ENCODE measurements around the gene DHRS1.

Gene DHRS1

GRCh38 chr14:24271834-24272263 lies 27.7 kb downstream of the DHRS1 start:
- Histone ChIP-seq H3K36me3 (ENCODE audit: control insufficient read depth in 2 of 2, insufficient read depth in 1 of 2, low read length in 2 of 2) (peaks cover 0 to 24% of the 10 kb centered on the region in 2 experiments; a peak in 1 of 3 replicates), H3K4me1 (ENCODE audit: control insufficient read depth, insufficient read depth, low read length) (peaks cover 3% of the 10 kb centered on the region; the same call in 1 of the 2 replicates), H3K27ac (ENCODE audit: extremely low read depth, low read depth, low read length) (peak overlapping the region; percentile 94; the same call in 1 of the 2 replicates), H3K4me3 (ENCODE audit: low read depth, low read length) (peak overlapping the region; percentile 92), H3K9me3 (ENCODE audit: control insufficient read depth, insufficient read depth, low read depth, low read length) (no peaks in the 10 kb centered on the region)
- ChIA-PET POLR2A (interaction anchor here (0.5 to 2.9 kb wide), 27 partner anchors 9 to 219 kb away, joined by 3 to 47 read pairs (median 6); partner anchors contain the start of genes CHMP4A, CIDEB, DCAF11 and DHRS1), CTCF (interaction anchor here (0.6 to 3.0 kb wide), 9 partner anchors 9 to 120 kb away, joined by 3 to 15 read pairs (median 4); partner anchors contain the start of gene TINF2)
- TF ChIP-seq PRDM10 (tag by site-specific recombination; IDR thresholded peaks at IDR 0.05), result peak; percentile 97
- no peak for TF ChIP-seq PBX3 (CRISPR knock-in tag; IDR thresholded peaks at IDR 0.05)
- TF ChIP-seq ZNF302 (tag by site-specific recombination; IDR thresholded peaks at IDR 0.05; ENCODE audit: low read depth), result no peak
- TF ChIP-seq, protein P1, sequence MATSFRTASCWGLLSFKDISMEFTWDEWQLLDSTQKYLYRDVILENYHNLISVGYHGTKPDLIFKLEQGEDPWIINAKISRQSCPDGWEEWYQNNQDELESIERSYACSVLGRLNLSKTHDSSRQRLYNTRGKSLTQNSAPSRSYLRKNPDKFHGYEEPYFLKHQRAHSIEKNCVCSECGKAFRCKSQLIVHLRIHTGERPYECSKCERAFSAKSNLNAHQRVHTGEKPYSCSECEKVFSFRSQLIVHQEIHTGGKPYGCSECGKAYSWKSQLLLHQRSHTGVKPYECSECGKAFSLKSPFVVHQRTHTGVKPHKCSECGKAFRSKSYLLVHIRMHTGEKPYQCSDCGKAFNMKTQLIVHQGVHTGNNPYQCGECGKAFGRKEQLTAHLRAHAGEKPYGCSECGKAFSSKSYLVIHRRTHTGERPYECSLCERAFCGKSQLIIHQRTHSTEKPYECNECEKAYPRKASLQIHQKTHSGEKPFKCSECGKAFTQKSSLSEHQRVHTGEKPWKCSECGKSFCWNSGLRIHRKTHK (tag by site-specific recombination; IDR thresholded peaks at IDR 0.05), result no peak
- no peak for TF ChIP-seq ZNF555 (tag by site-specific recombination; conservative IDR thresholded peaks at IDR 0.05)
- 0 out of 2 replicates have a peak, but pooled peaks have one; percentile 2 for TF ChIP-seq SCRT1 (tag by site-specific recombination; IDR thresholded peaks at IDR 0.05; ENCODE audit: borderline replicate concordance)
- TF ChIP-seq ZNF10 (tag by site-specific recombination; IDR thresholded peaks at IDR 0.05), result 0 out of 2 replicates have a peak, but pooled peaks have one; percentile 53
- TF ChIP-seq SCRT2 (tag by site-specific recombination; IDR thresholded peaks at IDR 0.05), result peak; percentile 8; the same call in 1 of the 2 replicates
- no peak for TF ChIP-seq ZNF621 (tag by site-specific recombination; IDR thresholded peaks at IDR 0.05)
- no peak for TF ChIP-seq ZNF785 (tag by site-specific recombination; IDR thresholded peaks at IDR 0.05)
- no peak for TF ChIP-seq ZNF777 (tag by site-specific recombination; IDR thresholded peaks at IDR 0.05; ENCODE audit: borderline replicate concordance)
- TF ChIP-seq ZNF596 (tag by site-specific recombination; IDR thresholded peaks at IDR 0.05), result no peak
- TF ChIP-seq PRDM1 (tag by site-specific recombination; IDR thresholded peaks at IDR 0.05), result no peak
- no peak for TF ChIP-seq ZNF16 (tag by site-specific recombination; IDR thresholded peaks at IDR 0.05; ENCODE audit: low read depth)
- TF ChIP-seq ZFP69B (tag by site-specific recombination; IDR thresholded peaks at IDR 0.05), result no peak
- TF ChIP-seq KLF17 (tag by site-specific recombination; IDR thresholded peaks at IDR 0.05), result no peak
- no peak for TF ChIP-seq ZBTB7A (tag by site-specific recombination; IDR thresholded peaks at IDR 0.05; ENCODE audit: low read depth)

All from HEK293 (cell line).